MG63 (cell line): ENCODE measurements around the gene TAF5L. TPM values are rescaled to one million over a fixed set of nuclear protein-coding genes. Genes with fewer than 3 reads are reported as not detected.
A peak's percentile ranks its signal among the peaks of the same experiment; 100 is the strongest.
"Not testable (repeated sequence)": the region's sequence is repeated elsewhere in the genome, so short reads cannot be mapped to it uniquely, and the experiment has no call there.

Experiments used
- DNase-seq: peaks from one replicate; pipeline ENCODE4 v3.0.0-alpha.2; 2020
- H3K27me3 ChIP-seq: fragments of 250-450 bp; sonication (Bioruptor Pico); 2 replicates; pipeline ENCODE4 v1.5.1; 2020; ENCODE audit warnings: mild to moderate bottlenecking, moderate library complexity
- H3K36me3 ChIP-seq: fragments of 250-450 bp; sonication (Bioruptor Pico); 2 replicates; pipeline ENCODE4 v1.5.1; 2020; ENCODE audit warnings: mild to moderate bottlenecking, moderate library complexity
- H3K4me3 ChIP-seq: fragments of 250-450 bp; sonication (Bioruptor Pico); 2 replicates; pipeline ENCODE4 v1.5.1; 2020; ENCODE audit warnings: mild to moderate bottlenecking, moderate library complexity
- H3K9me3 ChIP-seq: fragments of 250-450 bp; sonication (Bioruptor Pico); 2 replicates; pipeline ENCODE4 v1.5.1; 2020; ENCODE audit warnings: mild to moderate bottlenecking, moderate library complexity
- total RNA-seq: library from RNA; depleted of rRNA; stranded (reverse); fragments of >200 nt; shearing (Covaris generic); gene quantifications from 2 replicates; pipeline ENCODE4 v1.2.3, GENCODE V29; 2014; ENCODE audit warnings: low replicate concordance

The TAF5L gene
- total RNA-seq, 1 experiment from 2014 or later, result 26.9 TPM

DNA sequence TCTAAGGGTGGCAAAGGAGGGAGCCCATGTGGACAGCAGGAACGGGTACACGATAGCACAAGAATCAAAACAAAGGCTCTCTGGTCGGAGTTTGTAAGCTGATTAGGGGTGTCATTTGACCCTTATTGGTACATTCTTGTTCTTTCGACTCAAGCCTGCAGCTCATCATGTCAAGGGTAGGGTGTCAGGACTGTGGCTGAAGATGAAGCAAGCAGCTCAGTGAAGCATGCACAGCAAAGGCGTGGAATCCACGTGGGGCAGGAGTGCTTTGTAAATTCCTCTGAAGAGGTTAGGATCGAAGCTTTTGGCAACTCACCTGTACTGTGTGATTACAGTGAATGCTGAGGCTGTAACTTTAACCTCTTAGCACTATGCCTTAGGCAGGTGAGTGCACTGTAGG, 62.7 kb downstream of the TAF5L start:
- H3K9me3 ChIP-seq, result no peaks in the 10 kb centered on the region
- no peak overlapping the region for H3K4me3 ChIP-seq
- H3K27me3 ChIP-seq, result no peaks in the 10 kb centered on the region
- no peak for DNase-seq
- H3K36me3 ChIP-seq, result no peaks in the 10 kb centered on the region

DNA sequence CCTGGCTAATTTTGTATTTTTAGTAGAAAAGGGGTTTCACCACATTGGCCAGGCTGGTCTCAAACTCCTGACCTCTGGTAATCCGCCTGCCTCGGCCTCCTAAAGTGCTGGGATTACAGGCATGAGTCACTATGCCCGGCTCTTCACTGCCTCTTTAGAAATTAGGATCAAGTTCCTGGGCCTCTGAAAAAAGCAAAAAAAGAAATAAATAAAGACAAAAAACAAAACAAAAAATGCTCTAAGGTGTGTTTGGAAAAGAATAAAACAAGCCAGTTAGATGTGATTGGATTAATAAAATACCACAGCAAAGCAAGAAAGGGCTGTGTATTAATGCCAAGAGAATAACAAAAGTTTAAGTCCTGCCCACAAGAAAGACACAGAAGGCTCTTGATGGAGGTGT, 63.2 kb downstream of the TAF5L start:
- Histone ChIP-seq H3K4me3 (no peak overlapping the region), H3K36me3 (no peaks in the 10 kb centered on the region), H3K27me3 (no peaks in the 10 kb centered on the region), H3K9me3 (no peaks in the 10 kb centered on the region)
- DNase-seq, result peak; percentile 17

DNA sequence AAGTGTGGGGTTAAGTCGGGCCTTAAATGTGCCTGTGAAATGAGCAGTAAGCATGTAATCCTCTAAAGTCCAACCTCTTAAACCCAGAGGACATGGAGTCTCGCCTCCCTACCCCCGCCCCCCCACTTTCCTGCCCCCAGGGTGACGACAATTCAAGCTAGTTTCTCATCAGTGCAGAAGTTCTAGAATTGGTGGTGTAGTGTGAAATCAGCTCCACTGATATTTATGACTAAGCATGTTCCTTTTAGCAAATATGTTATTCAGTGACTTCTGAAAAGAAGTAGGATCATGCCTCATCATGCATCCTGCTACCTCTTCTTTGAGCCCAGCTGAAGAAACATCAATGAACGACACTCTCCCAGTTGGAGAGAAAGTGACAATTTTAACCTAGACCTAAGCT, 64.8 kb downstream of the TAF5L start:
- no peak for DNase-seq
- peaks cover 6% of the 10 kb centered on the region for H3K36me3 ChIP-seq
- H3K27me3 ChIP-seq, result no peaks in the 10 kb centered on the region
- no peaks in the 10 kb centered on the region for H3K9me3 ChIP-seq
- H3K4me3 ChIP-seq, result no peak overlapping the region

DNA sequence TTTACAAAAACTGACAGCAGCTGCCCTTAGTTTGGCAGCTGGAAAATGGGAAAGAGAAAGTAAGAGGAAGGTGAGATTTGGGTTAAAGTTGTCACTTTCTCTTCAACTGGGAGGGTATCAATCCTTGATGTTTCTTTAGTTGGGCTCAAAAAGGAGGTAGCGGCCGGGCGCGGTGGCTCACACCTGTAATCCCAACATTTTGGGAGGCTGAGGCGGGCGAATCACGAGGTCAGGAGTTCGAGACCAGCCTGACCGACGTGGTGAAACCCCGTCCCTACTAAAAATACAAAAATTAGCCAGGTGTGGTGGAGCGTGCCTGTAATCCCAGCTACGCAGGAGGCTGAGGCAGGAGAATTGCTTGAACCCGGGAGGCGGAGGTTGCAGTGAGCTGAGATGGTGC, 65.8 kb downstream of the TAF5L start:
- not testable (repeated sequence) for DNase-seq, H3K27me3 ChIP-seq, H3K9me3 ChIP-seq, H3K4me3 ChIP-seq
- peaks cover 13% of the 10 kb centered on the region for H3K36me3 ChIP-seq

DNA sequence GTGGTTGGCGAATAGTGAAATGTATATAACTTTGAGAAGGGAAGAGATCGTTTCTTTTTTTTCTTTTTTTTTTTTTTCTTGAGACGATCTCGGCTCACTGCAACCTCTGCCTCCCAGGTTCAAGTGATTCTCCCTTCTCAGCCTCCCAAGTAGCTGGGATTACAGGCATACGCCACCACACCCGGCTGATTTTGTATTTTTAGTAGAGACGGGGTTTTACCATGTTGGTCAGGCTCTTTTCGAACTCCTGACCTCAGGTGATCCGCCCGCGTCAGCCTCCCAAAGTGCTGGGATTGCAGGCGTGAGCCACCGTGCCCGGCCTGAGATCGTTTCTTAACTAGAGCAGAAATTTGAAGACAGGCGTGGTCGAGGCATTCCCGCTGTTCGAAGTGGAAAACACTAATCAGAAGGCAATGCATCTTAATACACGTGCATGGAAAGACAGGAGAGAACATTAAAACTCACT, 66.6 kb downstream of the TAF5L start:
- peak; percentile 30 for DNase-seq

DNA sequence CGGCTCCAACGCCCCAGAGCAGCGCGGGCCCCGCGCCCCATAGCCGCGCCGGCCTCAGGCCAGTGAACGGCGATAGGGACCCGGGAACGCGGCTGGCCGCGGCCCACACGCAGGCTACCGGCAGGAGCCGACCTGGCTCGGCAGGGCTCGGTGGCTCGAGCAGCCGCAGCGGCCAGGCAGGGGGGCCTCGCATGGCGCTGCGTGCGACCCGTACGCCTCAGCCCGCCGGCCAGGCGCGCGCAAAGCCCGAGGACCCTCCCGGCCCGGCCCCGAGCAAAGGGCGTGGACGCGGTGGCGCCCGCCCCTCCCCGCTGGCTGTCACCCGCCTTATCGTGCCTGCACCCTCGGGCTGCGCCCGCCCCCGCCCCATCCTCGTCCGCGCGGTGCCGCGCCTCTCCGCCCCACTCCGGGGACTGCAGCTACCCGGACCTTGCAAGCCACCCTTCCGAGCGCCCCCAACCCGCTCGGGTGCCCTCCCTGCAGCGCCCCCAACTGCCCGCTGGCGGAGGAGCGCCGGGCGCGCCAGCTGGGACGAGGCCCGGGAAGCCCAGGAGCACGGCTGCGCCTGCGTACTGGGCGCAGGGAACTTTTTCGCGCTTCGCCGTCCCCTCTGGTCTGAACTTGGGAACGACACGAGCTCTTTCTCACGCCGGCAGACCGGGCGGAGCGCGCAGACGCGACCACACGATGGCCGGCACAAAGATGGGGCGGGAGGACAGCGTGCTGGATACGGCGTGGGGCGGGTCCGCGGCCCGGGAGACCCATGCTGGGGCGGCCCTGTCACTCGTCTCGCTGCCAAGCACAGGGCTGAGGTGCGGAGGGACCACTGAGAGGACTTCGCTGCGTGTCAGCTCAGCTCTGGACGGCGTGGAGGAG, 67.2 kb downstream of the TAF5L start, which contains the start of gene ABCB10:
Gene ABCB10, minus strand, starts transcription at position 248 of the 876 bp plus-strand sequence. Its CDS starts 55 bp downstream, at position 193.
- Histone ChIP-seq H3K4me3 (peak within 1 kb of the TSS; percentile 70), H3K27me3 (no peaks in the 10 kb centered on the region), H3K36me3 (peaks cover 17% of the 10 kb centered on the region), H3K9me3 (no peaks in the 10 kb centered on the region)
- peak; percentile 98 for DNase-seq

More for the DNA sequence above, 66.6 kb downstream of the TAF5L start:
- H3K4me3 ChIP-seq, result peak overlapping the region; percentile 70
- H3K9me3 ChIP-seq, H3K27me3 ChIP-seq: not testable (repeated sequence)
- H3K36me3 ChIP-seq, result peaks cover 14% of the 10 kb centered on the region

DNA sequence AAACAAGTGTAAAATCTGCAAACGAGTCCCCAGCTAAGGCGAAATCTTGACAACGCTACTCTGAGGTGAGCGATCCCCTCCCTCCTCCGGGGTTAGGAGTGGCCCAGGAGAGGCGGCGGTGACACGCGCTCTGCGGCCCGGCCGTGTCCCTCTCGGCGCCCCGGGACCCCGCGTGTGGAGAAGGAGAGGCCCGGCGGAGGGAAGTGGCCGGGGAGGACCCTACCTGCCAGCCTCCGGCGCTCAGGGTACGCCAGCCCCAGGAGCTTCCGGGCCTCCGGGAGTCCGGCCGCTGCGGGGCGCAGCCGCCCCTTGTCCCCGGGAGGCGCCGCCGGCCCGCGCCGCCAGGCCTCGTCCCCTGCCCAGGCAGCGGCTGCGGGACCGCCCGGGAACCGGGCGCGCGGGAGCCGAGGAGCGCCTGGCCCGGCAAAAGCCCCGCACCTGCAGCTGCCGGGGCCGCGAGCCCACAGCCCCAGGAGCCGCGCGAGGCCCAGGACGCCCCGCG, 68.0 kb downstream of the TAF5L start:
- peak; percentile 43 for DNase-seq
- no peaks in the 10 kb centered on the region for H3K9me3 ChIP-seq
- no peaks in the 10 kb centered on the region for H3K27me3 ChIP-seq
- peak overlapping the region; percentile 70 for H3K4me3 ChIP-seq
- peaks cover 17% of the 10 kb centered on the region for H3K36me3 ChIP-seq

DNA sequence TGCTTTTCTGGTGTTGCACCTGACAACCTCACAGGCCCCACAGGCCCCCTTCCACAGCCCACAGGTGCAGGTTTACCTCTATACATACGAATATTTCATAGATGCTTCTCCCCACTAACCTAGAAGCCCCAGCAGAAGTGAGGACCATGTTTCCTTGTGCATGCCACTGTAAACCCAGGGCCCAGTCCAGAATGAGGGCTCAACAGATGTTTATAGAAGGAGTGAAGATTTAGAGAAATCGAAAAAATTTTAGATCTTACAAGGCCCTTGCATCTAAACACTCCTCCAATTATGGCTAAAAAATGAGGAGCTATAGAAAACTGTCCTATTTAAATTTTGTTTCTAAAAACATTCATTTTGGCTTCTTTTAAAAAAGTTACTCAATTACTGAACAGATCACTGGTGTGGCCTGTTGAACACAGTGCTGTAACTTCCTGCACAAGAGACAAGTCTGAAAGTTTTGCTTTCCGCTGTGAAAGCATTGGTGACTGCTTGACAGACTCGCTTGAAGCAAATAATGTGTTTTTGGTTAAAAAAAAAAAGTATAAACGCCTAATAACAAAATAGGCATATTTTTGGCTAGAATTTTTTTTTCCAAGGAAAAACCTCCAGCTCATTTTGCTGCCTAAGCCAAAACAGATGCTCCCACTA, 68.6 kb downstream of the TAF5L start:
- H3K9me3 ChIP-seq, result no peaks in the 10 kb centered on the region
- H3K27me3 ChIP-seq, result no peaks in the 10 kb centered on the region
- no peak for DNase-seq
- H3K36me3 ChIP-seq, result peaks cover 17% of the 10 kb centered on the region
- peak overlapping the region; percentile 70 for H3K4me3 ChIP-seq

DNA sequence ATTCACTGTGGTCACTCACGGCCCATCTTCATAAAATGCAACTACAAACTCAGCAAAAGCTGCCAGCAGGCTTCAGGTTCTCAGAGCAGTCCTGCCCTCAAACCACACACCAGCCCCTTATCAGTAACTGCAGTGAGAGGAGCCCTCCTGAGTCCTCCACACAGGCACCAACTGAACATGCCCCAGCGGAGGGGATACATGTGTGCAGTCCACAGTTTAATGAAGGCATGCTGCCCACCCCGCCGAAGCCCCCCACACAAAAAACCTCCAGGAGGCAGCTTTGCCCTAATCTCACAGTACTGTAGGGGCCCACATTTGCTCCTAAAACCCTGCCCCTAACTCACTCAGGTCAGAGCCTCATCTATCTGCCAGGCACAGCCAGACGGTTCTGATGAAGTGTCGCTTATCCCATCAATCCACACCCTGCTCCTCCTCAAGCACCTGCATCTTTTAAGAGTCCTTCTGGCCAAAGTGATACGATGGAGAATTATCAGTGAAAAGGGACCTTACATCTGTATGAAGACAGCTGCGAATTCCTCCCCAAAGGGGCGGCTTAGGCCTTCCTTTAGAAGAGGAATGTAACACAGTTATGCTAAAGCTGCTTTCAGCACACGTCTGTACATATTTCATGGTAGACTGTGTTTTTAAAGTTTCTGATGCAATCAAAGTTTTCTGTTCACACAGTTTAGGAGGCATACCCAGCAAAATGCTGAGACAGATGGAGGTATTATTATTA, 70.9 kb downstream of the TAF5L start:
- Histone ChIP-seq H3K36me3 (peaks cover 19% of the 10 kb centered on the region), H3K4me3 (no peak overlapping the region), H3K9me3 (no peaks in the 10 kb centered on the region), H3K27me3 (no peaks in the 10 kb centered on the region)
- no peak for DNase-seq

DNA sequence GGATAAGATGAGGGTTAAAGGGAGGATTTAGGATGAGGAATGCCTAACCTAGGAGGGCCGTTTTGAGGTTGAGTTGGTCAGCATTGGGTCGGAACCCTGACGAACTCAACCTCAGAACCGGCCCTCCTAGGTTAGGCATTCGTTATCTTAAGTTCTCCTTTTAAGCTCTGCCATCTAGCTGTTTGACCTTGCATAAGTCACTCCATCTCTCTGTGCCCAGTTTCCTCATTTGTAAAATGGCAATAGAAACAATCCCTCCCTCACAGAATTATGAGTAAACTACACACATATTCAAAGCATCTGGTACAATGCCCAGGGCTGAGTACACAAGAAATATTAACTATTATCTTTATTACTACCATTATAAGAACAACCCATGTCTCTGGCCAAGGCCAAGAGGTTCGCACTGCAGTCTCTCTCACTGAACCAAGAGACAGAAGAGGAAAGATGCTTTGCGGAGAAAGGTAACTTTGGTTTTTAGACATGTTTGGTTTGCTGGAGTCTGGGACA, 72.2 kb downstream of the TAF5L start:
- Histone ChIP-seq H3K36me3 (peaks cover 27% of the 10 kb centered on the region), H3K4me3 (no peak overlapping the region), H3K9me3 (no peaks in the 10 kb centered on the region), H3K27me3 (no peaks in the 10 kb centered on the region)
- no peak for DNase-seq

DNA sequence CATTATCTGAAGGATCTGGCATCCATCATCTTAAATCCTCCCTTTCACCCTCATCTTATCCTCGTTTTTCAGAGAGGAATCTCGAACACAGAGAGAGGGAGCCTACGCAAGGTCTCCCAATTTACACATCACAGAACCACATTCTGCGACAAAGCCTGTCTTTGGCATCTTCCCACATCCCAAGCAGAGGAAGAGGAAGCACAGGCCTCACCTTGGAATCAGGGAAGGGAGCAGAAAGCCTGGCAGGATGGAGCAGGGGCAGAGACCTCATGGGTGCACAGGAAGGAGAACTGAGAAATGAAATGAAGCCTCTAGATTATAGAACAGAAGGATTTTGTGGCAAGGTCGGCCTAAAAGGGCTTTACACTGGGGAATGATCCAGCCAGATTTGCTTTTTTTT, 73.2 kb downstream of the TAF5L start:
- no peak overlapping the region for H3K4me3 ChIP-seq
- H3K36me3 ChIP-seq, result peaks cover 30% of the 10 kb centered on the region
- no peaks in the 10 kb centered on the region for H3K9me3 ChIP-seq
- no peaks in the 10 kb centered on the region for H3K27me3 ChIP-seq
- no peak for DNase-seq

DNA sequence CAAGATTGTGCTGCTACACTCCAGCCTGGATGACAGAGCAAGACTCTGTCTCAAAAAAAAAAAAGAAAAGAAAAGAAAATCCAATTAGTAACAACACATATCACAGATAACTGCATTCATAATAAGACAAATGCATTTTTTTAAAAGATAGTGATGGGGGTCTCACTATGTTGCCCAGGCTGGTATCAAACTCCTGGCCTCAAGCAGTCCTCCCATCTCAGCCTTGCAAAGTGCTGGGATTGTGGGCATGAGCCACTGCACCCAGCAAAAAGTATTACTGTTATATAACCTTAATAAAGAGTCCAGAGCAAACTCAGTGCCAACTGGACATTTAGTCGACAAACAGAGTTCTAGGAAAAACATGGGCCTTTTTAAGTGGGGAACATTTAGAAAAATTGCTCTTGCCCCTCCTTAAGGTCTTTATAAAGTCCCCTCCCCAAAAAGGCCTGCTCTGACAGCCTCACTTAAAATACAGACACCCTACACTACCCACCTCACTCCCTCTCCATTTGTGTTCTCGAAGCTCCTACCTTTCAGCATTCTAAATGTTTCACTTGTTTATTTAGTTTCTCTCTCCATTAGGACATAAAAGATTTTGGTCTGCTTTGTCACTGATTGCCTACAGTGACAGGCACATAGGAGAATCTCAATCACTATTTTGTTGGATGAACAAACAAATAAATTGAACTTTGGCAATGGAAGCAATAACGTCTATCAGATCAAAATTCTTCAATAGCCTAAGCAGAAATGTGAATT, 74.9 kb downstream of the TAF5L start:
- no peak for DNase-seq
- Histone ChIP-seq H3K27me3 (no peaks in the 10 kb centered on the region), H3K9me3 (no peaks in the 10 kb centered on the region), H3K4me3 (no peak overlapping the region), H3K36me3 (peaks cover 39% of the 10 kb centered on the region)

DNA sequence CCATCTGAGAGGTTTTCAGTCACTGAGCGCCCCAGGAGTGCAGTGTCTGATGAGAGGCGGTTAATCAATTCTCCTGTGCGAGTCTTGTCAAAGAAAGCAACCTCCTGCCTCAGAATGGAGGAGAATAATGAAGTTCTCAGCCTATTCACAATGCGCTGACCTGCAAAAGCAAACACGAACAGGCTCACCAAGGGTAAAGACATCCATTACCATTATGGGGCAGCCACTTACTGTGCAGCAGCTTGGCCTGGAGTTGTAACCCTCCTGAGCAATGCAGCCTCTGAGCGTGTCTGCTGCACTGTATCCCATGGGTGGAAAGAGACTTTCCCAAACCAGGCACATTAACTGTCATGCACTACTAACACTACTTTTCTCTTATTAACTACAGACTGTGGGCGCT, 78.4 kb downstream of the TAF5L start:
- Histone ChIP-seq H3K36me3 (peaks cover 55% of the 10 kb centered on the region), H3K4me3 (no peak overlapping the region), H3K27me3 (no peaks in the 10 kb centered on the region), H3K9me3 (no peaks in the 10 kb centered on the region)
- DNase-seq, result no peak

DNA sequence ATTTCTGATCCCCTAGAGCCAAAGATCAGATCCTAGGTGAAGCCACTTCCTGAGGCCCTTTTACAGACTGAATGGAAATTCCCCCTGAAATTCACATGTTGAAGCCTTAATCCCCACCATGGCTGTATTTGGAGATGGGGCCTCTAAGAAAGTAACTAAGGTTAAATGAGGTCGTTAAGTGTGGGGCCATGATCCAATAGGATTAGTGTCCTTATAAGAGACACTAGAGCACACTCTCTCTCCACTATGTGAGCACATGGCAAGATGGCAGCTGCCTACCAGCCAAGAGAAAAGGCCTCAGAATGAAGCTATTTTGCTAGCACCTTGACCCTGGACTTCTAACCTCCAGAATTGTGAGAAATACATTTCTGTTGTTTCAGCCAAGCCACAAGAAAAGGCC, 81.3 kb downstream of the TAF5L start:
- no peak for DNase-seq
- peaks cover 75% of the 10 kb centered on the region for H3K36me3 ChIP-seq
- no peaks in the 10 kb centered on the region for H3K9me3 ChIP-seq

More for the DNA sequence above, 81.3 kb downstream of the TAF5L start:
- Histone ChIP-seq H3K4me3 (no peak overlapping the region), H3K27me3 (no peaks in the 10 kb centered on the region)
